Stimulated activated naive CD8-positive, alpha-beta T cell treated with anti-CD3 and anti-CD28 coated beads, Interleukin-15, Interleukin-2, amounts not matched to agents 100 U/mL and 50 U/mL, for 24 hours (primary cell): Measurements from ENCODE around the gene SLC2A5.
"Not testable (repeated sequence)": the region's sequence is repeated elsewhere in the genome, so short reads cannot be mapped to it uniquely, and the experiment has no call there.

Experiments used
- ATAC-seq: fragments of 150-1000 bp; cut with Tn5 transposase; one replicate; pipeline ENCODE4 v1.10.0; 2021
- DNase-seq: peaks from one replicate; pipeline ENCODE4 v3.0.0; 2021

The SLC2A5 gene

DNA sequence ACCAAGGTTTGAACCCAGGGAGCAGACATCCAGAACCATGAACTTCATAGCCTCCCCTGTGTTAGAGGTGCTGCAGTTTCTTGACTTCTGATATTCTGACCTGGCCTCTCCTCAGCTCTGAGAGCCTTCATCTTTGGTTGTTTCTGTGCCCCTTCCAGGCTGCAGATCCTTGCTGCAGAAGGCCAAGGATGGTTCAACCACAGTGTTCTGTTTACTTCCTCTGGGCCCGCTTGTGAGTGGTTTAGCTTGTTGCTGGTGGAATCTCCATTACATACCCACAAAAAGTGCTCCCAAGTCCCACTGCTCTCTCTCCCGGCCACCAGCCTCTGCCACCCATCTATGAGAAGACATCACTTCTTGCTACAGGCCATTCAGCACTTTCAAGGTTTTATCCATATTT, 34.2 kb downstream of the SLC2A5 start:
- ATAC-seq (no peak), DNase-seq (no peak)

DNA sequence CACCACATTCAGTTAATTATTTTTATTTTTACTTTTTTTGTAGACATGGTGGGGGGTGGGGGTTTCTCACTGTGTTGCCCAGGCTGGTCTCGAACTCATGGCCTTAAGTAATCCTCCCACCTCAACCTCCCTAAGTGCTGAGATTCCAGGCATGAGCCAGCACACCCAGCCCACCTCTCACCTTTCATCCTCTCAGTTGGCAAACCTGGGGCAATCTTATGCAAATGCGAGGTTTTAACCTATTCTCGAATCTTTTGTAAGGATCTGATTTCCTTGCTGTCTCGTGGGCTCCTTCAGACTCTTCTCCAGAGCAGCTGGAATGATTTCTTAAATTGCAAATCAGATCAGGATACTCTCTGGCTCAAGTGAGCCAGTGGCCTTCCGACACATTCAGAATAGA, 36.1 kb downstream of the SLC2A5 start:
- no peak for DNase-seq
- ATAC-seq: no peak

DNA sequence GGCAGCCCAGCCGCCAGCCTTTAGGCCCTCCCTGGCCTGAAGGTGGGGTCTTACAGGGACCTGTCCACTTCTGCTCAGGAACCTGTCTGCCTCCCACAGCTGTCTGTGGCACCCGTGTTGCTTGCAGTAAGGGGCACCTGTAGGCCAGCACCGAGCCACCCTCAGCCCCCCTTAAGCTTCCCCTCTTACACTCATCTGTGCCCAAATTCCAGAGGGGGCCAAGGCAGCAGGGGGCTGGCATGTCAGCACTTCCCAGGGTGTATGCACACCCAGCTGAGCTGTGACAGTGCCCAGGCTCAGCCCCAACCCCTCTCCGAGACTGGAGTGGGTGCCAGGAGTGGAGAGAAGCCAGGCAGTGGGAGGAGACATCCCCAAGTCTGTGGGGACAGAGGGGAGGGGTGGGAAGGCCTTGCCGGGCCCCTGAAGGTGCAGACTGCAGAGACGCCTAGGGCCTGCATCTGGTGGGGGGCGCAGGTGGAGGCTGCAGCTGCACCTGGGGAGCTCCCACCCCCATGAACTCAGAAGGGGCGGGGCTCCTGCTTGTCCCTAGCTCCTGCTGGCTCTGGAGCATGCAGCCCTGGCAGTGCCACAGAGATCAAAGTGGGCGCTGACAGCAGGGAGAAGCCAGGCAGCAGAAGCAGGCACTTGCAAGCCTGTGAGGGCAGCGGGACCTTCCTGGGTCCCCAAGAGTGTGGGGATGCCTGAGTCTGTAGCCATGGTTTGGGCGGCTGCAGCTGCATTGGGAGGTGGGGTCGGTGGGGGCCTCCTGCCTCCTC, 37.8 kb downstream of the SLC2A5 start:
- DNase-seq (no peak), ATAC-seq (no peak)

DNA sequence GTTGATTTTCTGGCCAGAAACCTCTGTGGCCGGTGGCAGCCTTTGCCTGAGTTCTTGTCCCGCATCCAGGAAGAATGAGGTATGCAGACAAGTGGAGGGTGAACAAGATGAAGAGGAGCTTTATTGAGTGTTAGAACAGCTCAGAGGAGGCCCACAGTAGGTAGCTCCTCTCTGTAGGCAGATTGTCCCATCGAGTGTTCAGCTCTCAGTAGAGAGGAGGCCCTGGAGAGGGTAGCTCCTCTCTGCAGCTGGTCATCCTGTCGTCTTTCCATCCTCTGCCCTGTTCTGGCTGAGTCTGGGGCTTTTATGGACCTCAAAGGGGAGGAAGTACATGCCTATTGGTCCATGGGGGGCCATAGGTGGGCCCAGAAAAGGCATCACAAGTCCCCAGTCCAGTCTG, 38.4 kb downstream of the SLC2A5 start:
- ATAC-seq: not testable (repeated sequence)

DNA sequence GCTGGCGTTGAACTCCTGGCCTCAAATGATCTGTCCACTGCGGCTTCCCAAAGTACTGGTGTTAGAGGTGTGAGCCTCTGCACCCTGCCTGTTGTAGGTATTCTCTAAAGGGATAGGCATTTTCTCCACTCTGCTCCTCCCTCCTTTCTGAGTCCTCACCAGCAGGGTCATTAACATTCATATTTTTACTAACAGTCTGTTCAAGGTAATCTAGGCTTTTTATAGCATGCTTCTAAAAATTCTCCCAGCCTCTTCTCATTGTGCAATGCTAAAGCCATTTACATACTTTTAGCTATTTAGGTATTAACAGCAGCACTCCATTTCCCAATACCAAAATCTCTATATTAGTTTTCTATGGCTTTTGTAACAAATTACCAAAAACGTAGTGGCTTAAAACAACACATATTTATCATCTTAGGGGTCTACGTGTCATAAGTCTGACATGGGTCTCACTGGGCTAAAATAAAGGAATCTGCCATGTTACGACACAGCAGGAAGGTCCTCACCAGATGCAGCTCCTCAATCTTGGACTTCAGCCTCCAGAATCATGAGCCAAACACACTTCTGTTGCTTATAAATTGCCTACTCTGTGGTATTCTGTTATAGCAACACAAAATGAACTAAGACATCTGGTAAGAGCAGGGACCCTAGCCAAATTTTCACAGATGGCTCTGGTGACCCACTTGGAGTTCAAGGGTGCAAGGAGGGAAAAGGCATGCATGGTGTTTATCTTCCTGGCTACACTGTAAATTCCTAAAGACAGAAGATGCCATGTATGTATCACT, 40.3 kb downstream of the SLC2A5 start:
- no peak for DNase-seq
- ATAC-seq: no peak

More for the DNA sequence above, 38.4 kb downstream of the SLC2A5 start:
- DNase-seq: not testable (repeated sequence)

DNA sequence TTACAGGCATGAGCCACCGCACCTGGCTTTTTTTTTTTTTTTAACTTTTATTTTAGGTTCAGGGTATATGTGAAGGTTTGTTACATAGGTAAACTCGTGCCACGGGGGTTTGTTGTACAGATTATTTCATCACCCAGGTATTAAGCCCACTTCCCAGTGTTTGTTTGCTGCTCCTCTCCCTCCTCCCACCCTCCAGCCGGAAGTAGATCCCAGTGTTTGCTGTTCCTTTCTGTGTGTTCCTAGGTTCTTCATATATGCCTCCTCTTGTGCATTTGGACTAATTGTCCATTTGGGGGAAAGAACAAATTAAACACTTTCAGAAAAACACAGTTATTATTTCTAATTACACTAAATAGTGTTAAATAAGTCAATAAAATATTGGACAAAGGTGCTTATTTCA, 42.1 kb downstream of the SLC2A5 start:
- DNase-seq (no peak), ATAC-seq (no peak)

DNA sequence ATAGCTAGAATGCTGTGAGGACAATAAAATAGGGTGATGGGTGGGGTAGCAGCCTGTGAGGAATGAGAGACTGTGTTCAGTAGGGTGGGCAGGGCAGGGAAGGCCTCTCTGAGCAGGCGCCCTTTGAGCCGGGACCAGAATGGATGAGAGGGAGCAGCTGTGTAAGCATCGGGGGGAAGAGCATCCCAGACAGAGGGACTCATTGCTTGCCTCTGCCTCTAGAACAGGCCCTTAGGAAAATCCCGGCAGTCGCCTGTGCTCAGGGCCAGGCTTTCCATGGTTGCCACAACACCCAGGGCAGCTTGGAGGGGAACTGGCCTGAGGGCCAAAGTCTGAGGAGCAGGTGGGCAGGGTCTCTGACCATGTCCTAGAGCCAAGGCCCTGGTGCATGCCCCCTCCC, 44.0 kb downstream of the SLC2A5 start:
- ATAC-seq (no peak), DNase-seq (no peak)

DNA sequence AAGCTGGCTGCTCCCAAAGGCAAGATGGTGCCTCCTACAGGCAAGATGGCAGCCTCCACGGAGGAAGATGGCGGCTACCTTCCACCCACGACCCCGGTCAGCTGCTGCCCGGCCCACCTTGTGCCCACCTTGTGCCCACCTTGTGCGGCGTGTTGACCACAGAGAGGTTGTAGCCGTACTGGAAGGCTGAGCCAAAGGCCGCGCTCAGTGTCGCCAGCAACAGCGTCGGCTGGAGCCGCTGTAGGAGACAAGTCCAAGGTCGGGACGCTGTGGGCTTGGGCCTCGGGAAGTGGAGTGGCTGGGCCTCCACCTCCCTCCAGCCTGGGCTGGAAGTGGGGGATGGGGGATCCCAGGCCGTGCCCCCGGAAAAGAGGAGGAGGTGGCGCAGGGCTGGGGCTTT, 44.6 kb downstream of the SLC2A5 start:
- ATAC-seq: no peak
- no peak for DNase-seq

DNA sequence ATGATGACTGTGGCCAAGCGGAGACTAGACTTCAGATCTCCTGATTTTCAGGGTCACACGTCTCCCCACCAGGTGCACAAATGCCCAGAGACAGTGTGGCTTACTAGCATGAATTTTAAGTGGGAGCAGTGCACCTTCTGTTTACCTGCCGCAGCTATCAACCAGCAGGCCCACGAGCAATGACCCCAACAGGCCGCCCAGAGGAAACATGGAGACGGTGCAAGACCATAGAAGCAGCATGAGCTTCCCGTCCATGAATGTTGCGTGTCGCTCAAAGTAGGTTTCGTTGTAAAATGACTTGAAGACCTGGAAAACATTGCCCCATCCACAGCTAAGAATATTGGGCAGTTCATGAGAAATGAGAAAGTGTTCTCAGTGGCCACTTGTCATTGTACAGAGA, 46.7 kb downstream of the SLC2A5 start:
- ATAC-seq: no peak
- DNase-seq: no peak

DNA sequence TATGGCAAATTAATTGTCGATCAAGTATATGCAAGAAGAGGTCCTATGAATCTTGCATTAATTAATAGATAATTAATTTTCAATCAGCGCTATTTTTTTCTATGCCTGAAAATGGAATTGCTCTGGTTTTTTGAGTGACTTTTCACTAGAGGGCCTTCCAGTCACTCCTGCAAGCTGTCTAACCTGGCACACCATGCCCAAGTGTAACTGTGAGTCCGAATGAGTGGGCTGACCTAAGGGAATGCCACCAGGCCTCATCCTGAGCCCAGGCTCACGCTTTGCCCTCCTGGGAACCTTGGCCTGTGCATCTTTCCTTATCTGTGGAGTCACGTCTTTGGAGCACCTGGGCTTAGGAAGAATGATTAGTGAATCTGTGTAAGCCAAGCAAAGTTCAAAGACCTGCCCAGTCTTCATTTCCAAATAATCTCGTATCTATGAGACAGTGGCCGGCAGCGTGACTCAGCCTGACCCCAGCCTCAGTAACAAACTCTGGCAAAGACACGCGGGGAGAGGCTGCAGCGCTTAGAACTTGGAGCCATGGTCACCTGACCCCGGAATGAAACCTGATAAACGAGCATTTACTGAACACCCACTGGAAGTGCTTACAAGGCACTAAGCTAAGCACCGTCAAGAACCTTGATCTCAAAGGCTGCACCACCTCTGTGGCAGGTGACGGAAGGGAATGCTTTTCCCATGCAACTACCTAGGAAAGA, 47.3 kb downstream of the SLC2A5 start:
- not testable (repeated sequence) for DNase-seq, ATAC-seq

DNA sequence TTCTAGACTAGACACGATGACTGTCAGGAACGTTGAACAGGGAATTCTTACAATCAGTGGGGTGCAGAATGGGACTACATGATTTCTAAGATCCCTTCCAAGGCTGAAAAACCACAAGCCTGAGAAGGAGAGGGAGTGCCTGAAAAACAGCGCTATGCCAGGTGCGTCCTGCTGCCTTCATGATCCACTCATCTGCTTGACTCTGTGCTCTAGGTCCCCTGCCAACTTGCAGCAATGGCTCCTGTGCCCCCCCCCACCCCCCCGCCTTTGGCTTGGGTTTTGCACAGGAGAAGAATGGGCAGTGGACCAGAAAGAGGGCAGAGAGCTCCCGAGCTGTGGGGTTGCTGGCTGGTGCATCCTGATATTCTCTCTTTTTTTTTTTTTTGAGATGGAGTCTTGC, 49.1 kb downstream of the SLC2A5 start:
- no peak for ATAC-seq
- no peak for DNase-seq

DNA sequence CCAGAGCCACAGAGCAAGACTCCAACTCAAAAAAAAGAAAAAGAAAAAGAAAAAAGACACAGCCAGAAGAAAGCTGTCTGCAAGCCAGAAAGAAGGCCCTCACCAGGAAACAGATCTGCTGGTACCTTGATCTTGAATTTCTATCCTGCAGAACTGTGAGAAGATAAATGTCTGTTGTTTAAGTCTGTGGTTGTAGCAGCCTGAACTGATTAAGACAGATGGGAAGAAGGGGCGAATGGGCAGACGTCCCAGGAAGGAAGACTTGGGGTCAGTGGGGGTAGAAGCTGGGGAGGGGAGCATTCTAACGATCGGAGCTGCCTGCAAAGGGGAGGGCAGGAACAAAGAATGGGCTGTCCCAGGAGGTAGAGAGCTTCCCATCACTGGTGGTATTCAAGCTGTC, 49.5 kb downstream of the SLC2A5 start:
- no peak for ATAC-seq

DNA sequence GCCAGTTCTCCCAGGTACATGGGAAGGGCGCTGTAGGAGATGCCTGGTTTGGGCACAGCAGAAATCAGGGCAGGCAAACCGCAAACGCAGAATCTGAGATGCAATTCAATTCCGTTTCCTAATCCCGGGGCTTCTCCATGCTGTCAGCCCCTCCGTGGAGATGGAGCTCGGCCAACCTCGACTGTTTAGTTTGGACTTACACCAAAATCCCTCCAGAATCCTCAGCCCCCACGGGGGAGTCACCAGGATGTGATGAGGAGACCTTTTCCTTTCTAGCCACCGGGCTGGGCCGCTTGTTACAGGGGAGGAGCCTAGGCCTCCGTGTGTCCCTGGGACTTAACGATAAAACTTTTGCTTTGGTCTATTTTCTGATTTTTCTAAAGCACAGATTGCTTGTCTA, 51.1 kb downstream of the SLC2A5 start:
- no peak for ATAC-seq

More for the DNA sequence above, 49.5 kb downstream of the SLC2A5 start:
- DNase-seq: no peak

DNA sequence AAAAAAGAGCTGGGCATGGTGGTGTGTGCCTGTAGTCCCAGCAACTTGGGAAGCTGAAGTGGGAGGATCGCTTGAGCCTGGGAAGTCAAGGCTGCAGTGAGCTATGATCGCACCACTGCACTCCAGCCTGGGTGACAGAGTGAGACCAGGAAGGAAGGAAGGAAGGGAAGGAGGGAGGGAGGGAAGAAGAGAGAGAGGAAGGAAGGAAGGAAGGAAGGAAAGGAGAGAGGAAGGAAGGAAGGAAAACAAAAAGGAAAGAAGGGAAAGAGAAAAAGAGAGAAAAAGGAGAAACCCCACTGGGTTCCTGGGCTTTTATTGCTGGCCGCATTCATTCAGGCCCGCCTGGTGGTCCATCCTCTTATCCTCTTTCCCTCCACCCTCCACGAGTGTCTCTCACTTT, 53.0 kb downstream of the SLC2A5 start:
- DNase-seq (no peak), ATAC-seq (no peak)

More for the DNA sequence above, 51.1 kb downstream of the SLC2A5 start:
- DNase-seq: no peak

DNA sequence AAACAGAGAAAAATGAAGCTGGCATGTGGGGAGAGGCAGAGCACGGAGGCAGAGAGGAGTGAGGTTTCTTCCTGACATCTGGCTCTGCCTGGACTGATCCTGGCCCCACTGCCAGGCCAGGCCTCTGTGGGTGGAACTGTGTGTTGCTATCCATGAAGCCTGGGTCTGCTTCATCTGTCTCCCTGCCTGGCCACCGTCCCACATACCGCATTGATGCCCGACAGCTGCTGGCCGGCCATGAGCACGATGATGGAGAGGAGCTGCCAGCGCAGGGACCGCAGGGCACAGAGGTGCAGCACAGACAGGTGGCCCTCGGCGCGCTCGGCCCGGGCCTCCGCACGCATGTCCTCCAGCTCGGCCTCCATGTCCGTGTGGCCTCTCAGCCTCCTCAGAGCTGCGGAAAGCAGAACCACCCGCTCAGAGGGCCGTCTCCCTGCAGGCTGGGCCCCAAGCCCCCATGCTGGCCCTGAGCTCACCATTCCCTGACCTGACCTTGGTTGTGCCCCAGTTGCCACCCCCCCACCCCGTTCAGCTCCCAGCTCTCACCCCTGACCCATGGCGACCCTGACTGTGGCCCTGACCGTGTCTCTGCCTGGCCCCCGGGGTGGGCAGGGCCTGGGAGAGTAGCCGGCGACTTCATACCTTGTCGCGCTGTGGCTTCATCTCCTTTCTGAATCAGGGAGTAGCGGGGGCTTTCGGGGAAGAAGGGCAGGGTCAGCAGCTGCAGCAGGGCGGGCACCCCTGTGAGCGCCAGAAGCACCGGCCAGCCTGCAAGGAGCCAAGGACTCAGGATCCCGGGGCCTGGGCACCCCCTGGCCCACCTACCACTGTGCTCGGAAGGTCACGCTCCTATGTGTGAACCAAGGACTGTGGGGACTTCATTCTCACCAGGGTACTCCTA, 54.7 kb downstream of the SLC2A5 start:
- ATAC-seq: no peak
- DNase-seq: no peak

DNA sequence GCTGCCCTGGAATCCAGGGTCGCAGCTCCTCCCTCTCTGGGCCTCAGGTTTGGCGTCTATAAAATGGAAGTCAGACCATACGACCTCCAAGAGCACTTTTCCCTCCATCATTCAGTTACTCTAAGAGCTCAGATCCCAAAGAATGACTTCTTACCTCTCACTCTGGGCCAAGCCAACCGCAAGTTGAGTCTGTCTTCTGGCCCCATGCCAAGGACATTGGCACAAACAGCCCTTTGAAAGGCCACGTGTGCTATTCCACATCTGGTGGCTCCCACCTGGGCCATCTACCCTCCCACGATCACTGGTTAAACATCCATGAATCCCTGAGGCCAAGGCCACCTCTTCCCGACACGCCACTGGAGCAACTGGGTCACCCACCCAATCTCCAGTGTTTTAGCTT, 55.6 kb downstream of the SLC2A5 start:
- DNase-seq: no peak
- ATAC-seq: no peak

DNA sequence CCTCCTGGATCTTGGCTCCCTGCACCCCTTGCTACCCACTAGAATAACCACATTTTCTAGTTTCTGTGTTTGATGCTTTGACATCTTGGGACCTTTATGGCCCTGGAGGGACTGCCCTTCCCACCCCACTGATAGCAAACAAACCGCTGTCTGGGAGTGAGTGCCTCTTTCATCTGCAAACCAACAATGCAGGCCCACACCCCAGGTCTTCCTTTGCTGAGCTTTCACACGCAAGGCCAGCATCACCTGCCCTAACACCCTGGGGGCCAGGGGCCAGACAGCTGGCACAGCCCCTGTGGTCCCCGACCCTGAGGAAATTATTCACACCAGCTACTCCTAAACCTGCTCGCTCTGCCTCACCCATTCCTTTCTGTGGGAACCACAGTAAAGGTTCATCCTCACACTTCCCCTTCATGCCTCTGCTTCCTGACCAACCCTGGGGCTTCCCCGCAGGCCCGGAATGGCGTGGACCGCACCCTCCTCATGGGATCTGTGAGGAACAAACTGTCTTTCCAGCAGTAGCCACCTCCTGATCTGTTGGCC, 58.6 kb downstream of the SLC2A5 start:
- no peak for DNase-seq

DNA sequence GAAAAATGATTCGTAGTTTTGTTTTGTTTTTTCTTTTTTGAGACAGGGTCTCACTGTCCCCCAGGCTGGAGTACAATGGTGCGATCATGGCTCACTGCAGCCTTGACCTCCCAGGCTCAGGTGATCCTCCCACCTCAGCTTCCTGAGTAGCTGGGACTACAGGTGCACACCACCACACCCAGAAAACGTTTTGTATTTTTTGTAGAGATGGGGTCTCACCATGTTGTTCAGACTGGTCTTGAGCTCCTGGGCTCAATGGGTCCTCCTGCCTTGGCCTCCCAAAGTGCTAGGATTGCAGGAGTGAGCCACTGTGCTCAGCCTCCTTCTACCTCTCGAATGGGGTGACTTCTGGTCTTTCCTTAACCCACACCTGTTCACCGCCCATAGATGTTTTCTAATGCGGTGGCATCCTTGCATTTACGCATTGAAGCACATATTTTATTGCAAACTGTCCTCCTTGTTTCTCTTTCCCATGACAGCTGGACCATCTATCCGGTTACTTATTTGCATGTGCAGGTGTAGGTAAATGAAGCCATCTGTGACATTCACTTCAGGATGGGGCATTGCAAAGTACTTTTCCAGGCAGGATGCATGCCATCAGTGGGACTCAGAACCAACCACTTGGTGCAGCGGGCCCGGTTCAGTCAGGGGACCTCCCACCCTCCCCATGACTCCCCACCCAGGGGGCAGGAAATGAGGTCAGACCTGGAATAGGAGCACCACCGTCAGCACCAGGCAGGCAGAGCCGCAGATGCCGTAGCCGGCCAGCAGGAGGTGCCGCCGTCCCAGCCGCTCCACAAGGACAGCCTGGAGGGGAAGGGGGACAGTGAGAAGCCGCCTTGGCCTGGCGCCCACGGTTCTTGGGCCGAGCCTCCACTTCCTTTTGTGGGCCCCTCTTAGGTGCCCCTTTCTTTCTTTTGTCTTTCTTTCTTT, 59.7 kb downstream of the SLC2A5 start:
- peak; percentile 59 for DNase-seq
- peak; percentile 51 for ATAC-seq

More for the DNA sequence above, 58.6 kb downstream of the SLC2A5 start:
- ATAC-seq: no peak

DNA sequence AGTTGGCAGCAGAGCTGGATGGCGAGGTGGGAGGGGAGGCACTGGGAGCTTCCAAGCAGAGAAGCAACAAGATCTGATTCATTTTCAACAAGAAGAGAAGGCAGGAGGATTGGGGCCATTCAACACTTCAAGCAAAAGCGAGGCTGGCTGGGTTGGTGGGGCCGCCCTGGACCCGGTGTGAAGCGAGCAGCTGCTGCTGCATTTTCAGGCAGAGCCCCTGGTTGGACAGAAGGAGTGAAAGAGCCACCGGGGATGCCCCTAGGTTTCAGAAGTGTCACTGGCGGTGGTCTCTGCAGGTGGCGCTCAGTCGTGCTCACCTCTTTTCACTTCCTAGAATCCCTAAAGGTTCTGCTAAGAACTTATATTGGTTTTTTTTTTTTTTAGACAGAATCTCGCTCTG, 61.2 kb downstream of the SLC2A5 start:
- ATAC-seq (no peak), DNase-seq (no peak)

DNA sequence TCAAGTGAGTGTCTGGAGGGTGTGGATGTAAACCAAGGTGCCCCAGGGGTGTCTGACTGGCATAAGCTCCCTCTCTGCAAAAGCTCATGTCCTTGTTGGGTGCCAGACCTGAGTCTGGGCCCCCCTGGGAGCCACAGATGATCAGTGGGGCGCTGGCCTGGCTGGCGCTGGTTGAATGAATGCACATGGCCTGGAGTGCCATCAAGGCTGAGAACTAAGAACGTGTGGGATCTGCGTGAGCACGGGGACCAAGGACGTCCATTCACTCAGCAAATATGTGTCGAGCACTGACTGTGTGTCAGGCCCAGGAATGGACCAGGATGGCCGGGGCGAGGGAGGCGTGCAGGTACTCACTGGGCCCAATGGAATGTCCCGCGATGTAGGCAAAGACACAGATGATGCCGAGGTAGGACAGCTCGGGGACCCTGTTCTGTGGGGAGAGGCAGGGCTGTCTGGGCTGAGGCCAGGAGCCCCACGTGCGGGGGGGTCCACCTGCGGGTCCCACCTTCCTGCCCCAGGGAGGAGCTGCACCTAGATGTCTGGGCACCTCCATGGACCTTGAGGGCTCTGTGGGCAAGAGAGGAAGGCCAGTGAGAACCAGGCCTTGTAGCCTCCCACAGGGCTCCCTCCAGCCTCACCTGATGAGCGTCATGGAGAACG, 62.3 kb downstream of the SLC2A5 start:
- ATAC-seq: no peak
- DNase-seq: no peak
